HG02938 (cell line): ENCODE results near the gene HTATSF1.
A peak's percentile ranks its signal among the peaks of the same experiment; 100 is the strongest.

Experiments
- ATAC-seq: cut with Tn5 transposase; IDR thresholded peaks from one replicate; pipeline ENCODE4 v1.9.1; 2021; ENCODE audit warnings: mild to moderate bottlenecking, moderate library complexity; ENCODE audit not compliant: unreplicated experiment

The HTATSF1 gene

GRCh38 chrX:136495043-136495442 lies 2.3 kb upstream of the HTATSF1 start:
- no peak for ATAC-seq

GRCh38 chrX:136496186-136496763 lies 1.1 kb upstream of the HTATSF1 start:
- peak; percentile 1 for ATAC-seq

GRCh38 chrX:136496764-136497555 lies 432 bp upstream of the HTATSF1 start:
- ATAC-seq, result peak; percentile 78

GRCh38 chrX:136519069-136519468 lies 21.7 kb downstream of the HTATSF1 start:
- ATAC-seq, result no peak

- no peak for ATAC-seq
Observed at GRCh38 chrX:136523770-136524169, 26.4 kb downstream of the HTATSF1 start.

GRCh38 chrX:136525738-136526606 lies 28.6 kb downstream of the HTATSF1 start:
- ATAC-seq, result no peak

GRCh38 chrX:136528645-136529315 lies 31.4 kb downstream of the HTATSF1 start:
- ATAC-seq, result no peak

GRCh38 chrX:136529795-136530194 lies 32.4 kb downstream of the HTATSF1 start:
- ATAC-seq, result no peak

- no peak for ATAC-seq
Observed at GRCh38 chrX:136531951-136532350, 34.6 kb downstream of the HTATSF1 start, which contains the start of gene VGLL1. VGLL1 (plus strand) TSS chrX:136532215; CDS start chrX:136536021, 3,806 bp downstream.

- ATAC-seq, result no peak
Observed at GRCh38 chrX:136534131-136534530, 36.7 kb downstream of the HTATSF1 start.

- ATAC-seq, result no peak
Observed at GRCh38 chrX:136538811-136539210, 41.4 kb downstream of the HTATSF1 start.

GRCh38 chrX:136540226-136540625 lies 42.8 kb downstream of the HTATSF1 start:
- ATAC-seq, result no peak

GRCh38 chrX:136541294-136541693 lies 43.9 kb downstream of the HTATSF1 start:
- no peak for ATAC-seq

- no peak for ATAC-seq
Observed at GRCh38 chrX:136542281-136542680, 44.9 kb downstream of the HTATSF1 start.

GRCh38 chrX:136546371-136546781 lies 49.0 kb downstream of the HTATSF1 start:
- ATAC-seq, result no peak

GRCh38 chrX:136549226-136549625 lies 51.8 kb downstream of the HTATSF1 start:
- ATAC-seq, result no peak

- ATAC-seq, result no peak
Observed at GRCh38 chrX:136551410-136551809, 54.0 kb downstream of the HTATSF1 start.

- no peak for ATAC-seq
Observed at GRCh38 chrX:136555694-136556093, 58.3 kb downstream of the HTATSF1 start.
